K562 (cell line): ENCODE measurements around the gene CDC25B. TPM values are rescaled to one million over a fixed set of nuclear protein-coding genes. Genes with fewer than 3 reads are reported as not detected.

ENCODE experiments used
- CCNT2 ChIP-seq: IDR thresholded peaks from 2 replicates; pipeline ENCODE4 v1.6.1; 2011; ENCODE audit warnings: borderline replicate concordance, low read depth, mild to moderate bottlenecking, moderate library complexity, mixed read lengths, low read length; ENCODE audit not compliant: insufficient read length; ENCODE audit errors: extremely low read depth
- GTF2A2 ChIP-seq: IDR thresholded peaks from 2 replicates; pipeline ENCODE4 v1.6.1; 2016; ENCODE audit warnings: mild to moderate bottlenecking, missing genetic modification characterization, missing compliant biosample characterization
- HEY1 ChIP-seq: fragments of 250-450 bp; sonication (Bioruptor Pico); IDR thresholded peaks from 2 replicates; pipeline ENCODE4 v1.5.0; 2020; ENCODE audit warnings: mild to moderate bottlenecking, moderate library complexity, borderline replicate concordance
- HIVEP1 ChIP-seq: fragments of 250-450 bp; sonication (Bioruptor Pico); IDR thresholded peaks from 2 replicates; pipeline ENCODE4 v1.4.0; 2020; ENCODE audit warnings: mild to moderate bottlenecking
- HNRNPH1 ChIP-seq: fragments of 200-400 bp; formaldehyde crosslinking; optimal IDR thresholded peaks from 2 replicates; pipeline ENCODE3; 2017; ENCODE audit warnings: low read depth, mild to moderate bottlenecking, low read length, moderate library complexity
- IRF2 ChIP-seq: sonication (generic); formaldehyde crosslinking; IDR thresholded peaks from 2 replicates; pipeline ENCODE4 v1.8.1; 2022; ENCODE audit warnings: mild to moderate bottlenecking, missing genetic modification reagents
- JUN ChIP-seq, 2 experiments: sonication (generic) in 1 of 2; formaldehyde crosslinking in 1 of 2; IDR thresholded peaks; 2 replicates each; pipeline versions ENCODE4 v1.6.1 to v1.8.0; 2012 to 2022; ENCODE audit warnings: borderline replicate concordance in 2 of 2, mild to moderate bottlenecking in 2 of 2, improper control_type of control experiment in 1 of 2, low read depth in 1 of 2, low read length in 1 of 2, missing genetic modification reagents in 1 of 2
- JUND ChIP-seq, 2 experiments: IDR thresholded peaks; 2 replicates in 1 of 2; 3 replicates in 1 of 2; pipeline ENCODE4 v1.6.1; 2011; ENCODE audit warnings: borderline replicate concordance in 2 of 2, low read depth in 2 of 2, low read length in 2 of 2, improper control_type of control experiment in 1 of 2, missing biosample characterization in 1 of 2, missing genetic modification characterization in 1 of 2, missing genetic modification reagents in 1 of 2
- KDM4B ChIP-seq, 2 experiments: fragments of 450-650 bp in 1 of 2; sonication (generic) in 1 of 2; IDR thresholded peaks; 2 replicates each; pipeline ENCODE4 v1.6.1; 2016 to 2017; ENCODE audit warnings: borderline replicate concordance in 2 of 2, antibody characterized with exemption in 1 of 2, low read depth in 1 of 2, mild to moderate bottlenecking in 1 of 2
- MAZ ChIP-seq, 2 experiments: fragments of 450-650 bp in 1 of 2; sonication (generic) in 1 of 2; formaldehyde crosslinking; IDR thresholded peaks in 1 of 2; conservative IDR thresholded peaks in 1 of 2; 2 replicates each; pipeline versions ENCODE4 v1.4.0 to v1.5.0; 2020; ENCODE audit warnings: mild to moderate bottlenecking in 1 of 2, missing genetic modification reagents in 1 of 2
- NELFE ChIP-seq: IDR thresholded peaks from 2 replicates; pipeline ENCODE4 v1.6.1; 2011; ENCODE audit warnings: mild to moderate bottlenecking; ENCODE audit not compliant: insufficient read depth, insufficient read length
- NFATC3 ChIP-seq: fragments of 450-650 bp; IDR thresholded peaks from 2 replicates; pipeline ENCODE4 v1.6.1; 2017; ENCODE audit warnings: mild to moderate bottlenecking
- PHB ChIP-seq: fragments of 250-450 bp; sonication (Bioruptor Pico); IDR thresholded peaks from 2 replicates; pipeline ENCODE4 v1.5.0; 2021
- SLC30A9 ChIP-seq: fragments of 250-450 bp; sonication (Bioruptor Pico); IDR thresholded peaks from 2 replicates; pipeline ENCODE4 v1.8.0; 2022; ENCODE audit warnings: mild to moderate bottlenecking, moderate library complexity
- SRSF1 ChIP-seq: fragments of 200-400 bp; formaldehyde crosslinking; IDR thresholded peaks from 2 replicates; pipeline ENCODE4 v1.6.1; 2017; ENCODE audit warnings: mild to moderate bottlenecking, low read depth, low read length, moderate library complexity
- TSC22D4 ChIP-seq: fragments of 450-650 bp; IDR thresholded peaks from 2 replicates; pipeline ENCODE4 v1.6.1; 2016; ENCODE audit warnings: missing genetic modification characterization, missing biosample characterization, control low read depth
- ZNF212 ChIP-seq: fragments of 450-650 bp; formaldehyde crosslinking; IDR thresholded peaks from 2 replicates; pipeline ENCODE4 v1.4.0; 2020; ENCODE audit warnings: mild to moderate bottlenecking
- ZNF696 ChIP-seq: fragments of 250-450 bp; sonication (Bioruptor Pico); conservative IDR thresholded peaks from 2 replicates; pipeline ENCODE4 v1.4.0; 2020; ENCODE audit warnings: mild to moderate bottlenecking, moderate library complexity
- ZNF778 ChIP-seq: fragments of 450-650 bp; formaldehyde crosslinking; IDR thresholded peaks from 2 replicates; pipeline ENCODE4 v1.4.0; 2020; ENCODE audit warnings: mild to moderate bottlenecking, moderate library complexity
- polyA plus RNA-seq, 8 experiments: library from polyadenylated mRNA; depleted of rRNA in 4 of 8; stranded (reverse) in 5 of 8; unstranded in 3 of 8; fragments of >200 nt; fragmentation: Nextera tagmentation in 2 of 8; fragmentation: Illumina TruSeq in 1 of 8; extraction: Ambion mirVana in 2 of 8; extraction: Trizol in 1 of 8; gene quantifications; 2 replicates each; pipeline versions ENCODE4 v1.2.1 to v1.2.3, GENCODE V29; 2011 to 2014; ENCODE audit warnings: inconsistent platforms in 1 of 8, missing spikeins in 1 of 8
- total RNA-seq, 7 experiments: library from RNA; depleted of rRNA in 6 of 7; stranded (reverse); fragments of >200 nt in 6 of 7; fragmentation: Illumina TruSeq in 2 of 7; extraction: Trizol in 2 of 7; gene quantifications; 2 replicates each; pipeline versions ENCODE4 v1.2.1 to v1.2.3, GENCODE V29; 2011 to 2021; ENCODE audit warnings: low replicate concordance in 1 of 7

The CDC25B gene
- total and polyA plus RNA-seq, 9 of the 15 experiments (the other 6 are each of a cell fraction or from before 2014, with no cell fraction given), result 2.3 to 35.7 (median 9.5) TPM

DNA sequence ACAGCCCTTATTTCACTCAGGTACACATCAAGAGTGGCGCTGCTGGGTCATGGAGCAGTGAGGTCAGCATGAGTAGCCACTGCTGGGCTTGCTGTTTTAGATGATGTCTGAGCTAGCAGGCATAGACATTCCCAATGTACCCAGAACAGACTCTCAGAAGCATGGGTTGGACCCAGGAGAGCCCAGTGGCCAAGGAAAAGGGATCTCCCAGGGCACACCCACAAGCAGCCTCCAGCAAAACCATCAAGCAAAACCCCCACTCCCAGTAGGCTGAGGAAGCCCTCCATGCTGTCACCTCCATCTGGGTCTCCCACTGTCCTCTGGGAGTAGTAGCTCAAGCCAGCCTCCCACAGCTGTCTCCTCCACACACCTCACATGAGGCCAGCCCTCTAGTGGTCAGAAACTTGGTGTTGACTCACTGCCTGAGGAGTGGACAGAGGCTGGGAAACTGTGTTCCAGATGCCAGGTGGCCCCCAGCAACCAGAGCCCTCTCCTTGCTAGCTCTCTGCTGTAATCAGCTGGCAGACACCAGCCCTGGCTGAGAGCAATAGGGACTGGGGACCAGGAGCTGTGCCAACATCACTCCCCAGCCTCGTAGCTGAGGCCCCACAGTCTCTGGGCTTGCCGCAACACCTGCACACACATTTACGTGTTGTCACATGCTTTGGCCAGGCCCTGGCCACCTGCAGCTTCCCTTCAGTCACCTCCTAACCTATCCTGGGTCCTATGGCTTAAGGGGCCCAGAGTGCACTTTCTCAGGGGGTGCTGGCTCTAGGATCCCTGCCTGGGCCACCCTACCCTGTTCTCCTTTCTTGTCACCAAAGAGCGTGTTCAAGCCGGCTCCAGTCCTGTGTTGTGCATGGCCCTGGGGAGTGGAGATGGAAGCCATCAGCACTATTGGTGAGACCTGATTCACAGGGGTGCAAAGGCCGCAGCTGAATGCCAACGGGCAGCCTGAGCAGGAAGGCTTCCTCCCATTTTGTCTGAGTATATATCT lies 22.3 kb downstream of the CDC25B start (continued):
- TF ChIP-seq IRF2 (CRISPR knock-in tag), result no peak
- TF ChIP-seq SRSF1, result no peak
- TF ChIP-seq NELFE, result no peak
- no peak for TF ChIP-seq HEY1 (CRISPR knock-in tag)
- no peak for TF ChIP-seq ZNF778 (CRISPR knock-in tag)
- TF ChIP-seq ZNF696 (CRISPR knock-in tag), result no peak
- no peak for TF ChIP-seq KDM4B (IDR thresholded peaks at IDR 0.05; ENCODE audit: borderline replicate concordance in 2 of 2, low read depth in 1 of 2)
- no peak for TF ChIP-seq ZNF212 (CRISPR knock-in tag)
- TF ChIP-seq SLC30A9, result no peak
- no peak for TF ChIP-seq TSC22D4 (tag)
- 0 out of 4 replicates have a peak, but pooled peaks have one; percentile 20 to 41 for TF ChIP-seq MAZ (CRISPR knock-in tag; conservative IDR thresholded peaks at IDR 0.05 in 1 of 2, IDR thresholded peaks at IDR 0.05 in 1 of 2)
- TF ChIP-seq HIVEP1 (CRISPR knock-in tag), result no peak
- no peak for TF ChIP-seq CCNT2
- no peak for TF ChIP-seq PHB
- no peak for TF ChIP-seq GTF2A2 (tag)
- no peak for TF ChIP-seq HNRNPH1
- TF ChIP-seq JUN (IDR thresholded peaks at IDR 0.05; ENCODE audit: borderline replicate concordance, low read depth, low read length), result 0 out of 2 replicates have a peak, but pooled peaks have one; percentile 19
- TF ChIP-seq JUN (CRISPR knock-in tag; IDR thresholded peaks at IDR 0.05; ENCODE audit: borderline replicate concordance), result no peak
- peak; percentile 55; the same call in 1 of the 2 replicates for TF ChIP-seq JUND (IDR thresholded peaks at IDR 0.05; ENCODE audit: borderline replicate concordance, low read depth, low read length)
- peak; percentile 70; the same call in 1 of the 3 replicates for TF ChIP-seq JUND (tag; IDR thresholded peaks at IDR 0.05; ENCODE audit: borderline replicate concordance, low read depth, low read length)
- TF ChIP-seq NFATC3, result no peak
